Thymus (tissue), 11 donors: Measurements from ENCODE around the gene CENPX. TPM values are rescaled to one million over a fixed set of nuclear protein-coding genes. Genes with fewer than 3 reads are reported as not detected.

Source experiments
- DNase-seq, 9 donors: peaks; one replicate each; pipeline ENCODE4 v3.0.0-alpha.2; 2013; ENCODE audit warnings: low spot score in 9 of 9, low read depth in 6 of 9, missing footprints in 1 of 9
- H3K27ac ChIP-seq, 2 donors: one replicate each; pipeline ENCODE4 v1.5.1; 2013; ENCODE audit warnings: control low read depth in 1 of 2, low read depth in 1 of 2, low read length in 1 of 2, mild to moderate bottlenecking in 1 of 2, moderate library complexity in 1 of 2
- H3K27me3 ChIP-seq, 2 donors: one replicate each; pipeline ENCODE4 v1.5.1; 2013; ENCODE audit warnings: low read length in 1 of 2; ENCODE audit not compliant: control insufficient read depth in 2 of 2, insufficient read depth in 1 of 2
- H3K36me3 ChIP-seq, 2 donors: one replicate each; pipeline ENCODE4 v1.5.1; 2013; ENCODE audit warnings: low read length in 1 of 2, mild to moderate bottlenecking in 1 of 2, moderate library complexity in 1 of 2; ENCODE audit not compliant: control insufficient read depth in 2 of 2, insufficient read depth in 2 of 2
- H3K4me1 ChIP-seq, 2 donors: one replicate each; pipeline ENCODE4 v1.5.1; 2013; ENCODE audit warnings: low read length in 2 of 2; ENCODE audit not compliant: control insufficient read depth in 2 of 2, insufficient read depth in 2 of 2
- H3K4me3 ChIP-seq, 2 donors: one replicate each; pipeline ENCODE4 v1.5.1; 2013; ENCODE audit warnings: low read length in 2 of 2, control low read depth in 1 of 2, mild to moderate bottlenecking in 1 of 2
- H3K9me3 ChIP-seq, 2 donors: one replicate each; pipeline ENCODE4 v1.5.1; 2013; ENCODE audit warnings: low read length in 1 of 2, mild to moderate bottlenecking in 1 of 2; ENCODE audit not compliant: control insufficient read depth in 2 of 2, insufficient read depth in 1 of 2
- WGBS: extraction: QIAGEN DNeasy Blood & Tissue Kit; methylation state at CpG from one replicate; pipeline ENCODE4 v1.1.7; 2013; 5-methylcytosine and 5-hydroxymethylcytosine counted together
- polyA plus RNA-seq: library from polyadenylated mRNA; stranded (reverse); fragments of 200-250 nt; gene quantifications from one replicate; pipeline ENCODE4 v1.2.3, GENCODE V29; 2013
- total RNA-seq: library from RNA; stranded (reverse); fragments of 120-200 nt; gene quantifications from one replicate; pipeline ENCODE4 v1.2.4, GENCODE V29; 2013
- donor health status: healthy.

CENPX gene
- total and polyA plus RNA-seq, 2 donors, result 44.5 to 79.7 TPM

DNA sequence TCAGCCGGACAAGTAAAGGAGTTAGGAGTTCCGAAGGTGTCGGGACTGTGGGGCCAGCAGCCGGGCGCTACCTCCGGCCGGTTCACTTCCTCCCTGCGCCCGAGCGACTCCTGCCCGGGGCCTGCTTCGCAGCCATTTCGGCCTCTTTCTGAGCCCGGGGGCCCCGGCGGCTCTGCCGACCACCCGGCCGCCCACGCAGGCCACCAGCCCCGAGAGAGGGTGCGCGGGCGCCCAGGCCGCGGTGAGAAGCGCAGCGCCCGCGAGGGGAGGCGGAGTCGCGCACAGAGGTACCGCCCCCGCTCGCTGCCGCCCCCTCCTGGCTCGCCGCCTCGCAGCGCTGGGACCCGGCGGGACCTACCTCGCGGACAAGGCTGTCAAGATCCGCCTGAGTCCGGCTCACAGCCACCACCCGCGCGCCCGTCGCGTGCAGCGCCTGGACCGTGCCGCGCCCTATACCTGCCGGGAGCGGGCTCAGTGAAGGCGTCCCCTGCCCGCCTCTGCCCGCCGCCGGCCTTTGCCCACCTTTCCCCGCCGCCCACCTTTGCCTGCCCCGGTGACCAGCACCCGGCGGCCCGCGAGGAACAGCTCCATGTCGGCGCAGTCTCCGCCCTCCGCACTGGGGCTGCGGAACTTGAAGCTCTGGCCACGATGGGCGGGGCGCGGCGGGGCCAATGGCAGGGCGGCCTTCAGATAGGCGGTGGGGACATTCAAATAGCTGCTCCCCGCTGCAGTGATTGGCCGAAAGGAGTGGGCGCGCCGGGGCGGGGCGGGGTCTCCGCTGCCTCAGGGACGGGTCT is 14.6 kb upstream of the CENPX start, which contains the start of gene DCXR:
Gene DCXR (minus strand): TSS at position 606 of the 797 bp plus-strand sequence. CDS start 15 bp downstream, at position 591.
- WGBS, result under 1% methylated on average over 92 of the region's 92 CpGs
- peaks cover 0 to 7% of the 10 kb centered on the region in 2 donors for H3K36me3 ChIP-seq
- H3K4me1 ChIP-seq, result peaks cover 10 to 24% of the 10 kb centered on the region in 2 donors
- peaks cover 0 to 2% of the 10 kb centered on the region in 2 donors for H3K9me3 ChIP-seq
- peak within 1 kb of the TSS; percentile 91 to 94 for H3K27ac ChIP-seq
- H3K27me3 ChIP-seq, result peaks cover 0 to 12% of the 10 kb centered on the region in 2 donors
- peak; percentile 69 to 97 (median 91) for DNase-seq
- H3K4me3 ChIP-seq, result peak within 1 kb of the TSS; percentile 65 to 68

DNA sequence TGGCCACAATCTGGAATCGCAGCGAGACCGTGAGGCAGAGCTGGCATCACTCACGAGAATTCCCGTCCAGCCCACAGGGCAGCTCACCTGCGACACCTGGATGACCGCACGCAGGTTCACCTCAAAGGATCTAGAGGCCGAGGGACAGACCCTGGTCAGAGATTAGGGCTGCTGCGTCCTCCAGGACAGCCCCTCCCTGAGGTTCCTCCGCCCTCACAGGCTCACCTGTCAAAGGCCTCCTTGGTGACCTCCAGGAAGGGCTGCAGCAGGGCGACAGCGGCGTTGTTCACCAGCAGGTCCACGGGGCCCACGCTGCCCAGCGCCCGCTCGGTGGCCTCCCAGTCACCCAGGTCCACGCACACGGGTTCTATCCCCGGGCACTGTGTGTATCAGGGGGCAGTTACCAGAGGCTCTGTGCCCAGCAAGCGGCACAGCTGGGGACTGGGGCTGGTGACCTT is 14.0 kb upstream of the CENPX start:
- peaks cover 3 to 17% of the 10 kb centered on the region in 2 donors for H3K27me3 ChIP-seq
- WGBS, result 57% methylated on average over 23 of the region's 23 CpGs
- peak overlapping the region in 1 of 2 donors; percentile 60 for H3K27ac ChIP-seq
- H3K9me3 ChIP-seq, result peaks cover 0 to 2% of the 10 kb centered on the region in 2 donors
- H3K36me3 ChIP-seq, result peaks cover 0 to 7% of the 10 kb centered on the region in 2 donors
- peak overlapping the region; percentile 65 to 68 for H3K4me3 ChIP-seq
- H3K4me1 ChIP-seq, result peaks cover 14 to 28% of the 10 kb centered on the region in 2 donors
- no peak for DNase-seq

DNA sequence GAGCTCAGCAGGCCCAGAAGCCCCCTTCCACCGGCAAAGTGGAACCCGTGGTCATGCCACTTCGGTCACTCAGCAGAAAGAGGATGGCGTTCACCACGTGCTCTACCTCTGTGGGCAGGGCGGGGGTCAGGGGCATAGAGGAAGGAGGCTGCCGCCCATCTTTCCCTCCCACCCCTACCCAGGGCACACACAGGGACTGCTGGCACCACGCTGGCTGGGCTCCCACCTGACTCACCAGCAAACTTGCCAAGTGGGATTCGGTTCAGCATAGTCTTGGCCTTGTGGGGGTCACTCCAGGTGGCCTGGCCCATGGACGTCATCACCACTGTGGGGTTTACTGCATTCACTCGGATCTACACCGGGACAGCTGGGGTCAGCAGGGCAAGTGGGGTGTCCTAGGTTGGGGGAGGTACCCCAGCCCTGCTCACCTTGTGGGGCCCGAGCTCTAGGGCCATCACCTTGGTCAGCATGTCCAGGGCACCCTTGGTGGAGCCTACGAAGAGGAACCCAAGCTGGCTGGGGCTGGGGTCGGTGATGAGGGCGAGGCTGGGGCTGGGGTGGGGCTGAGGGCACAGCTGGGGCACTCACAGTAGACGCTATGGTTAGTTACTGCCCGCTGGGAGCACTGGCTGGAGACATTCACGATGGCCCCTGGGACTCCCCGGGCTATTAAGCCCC is 13.4 kb upstream of the CENPX start:
- Histone ChIP-seq H3K9me3 (peaks cover 0 to 2% of the 10 kb centered on the region in 2 donors), H3K27ac (no peak overlapping the region), H3K4me1 (peaks cover 14 to 30% of the 10 kb centered on the region in 2 donors), H3K36me3 (peaks cover 0 to 7% of the 10 kb centered on the region in 2 donors), H3K4me3 (peak overlapping the region; percentile 65 to 68), H3K27me3 (peaks cover 5 to 18% of the 10 kb centered on the region in 2 donors)
- DNase-seq, result no peak
- WGBS, result 97% methylated on average over 20 of the region's 20 CpGs

DNA sequence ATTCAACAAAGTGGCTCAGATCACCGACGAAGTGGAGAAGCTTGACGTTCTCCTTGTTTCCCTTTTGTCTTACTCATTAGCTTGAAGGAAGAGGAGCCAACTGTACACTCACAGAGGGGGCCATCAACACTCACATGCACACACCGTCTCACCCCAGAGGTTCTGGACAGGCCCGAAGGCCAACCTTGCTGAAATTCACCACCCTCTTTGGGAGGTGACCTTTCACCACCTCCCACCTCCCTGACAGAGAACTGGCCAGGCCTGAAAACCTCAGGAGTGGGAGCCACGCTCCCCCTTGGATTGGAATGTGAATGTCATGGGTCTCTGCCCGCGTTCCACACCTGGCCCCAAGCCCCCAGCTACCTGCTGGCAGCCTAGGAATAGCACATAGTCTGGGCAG is 12.8 kb upstream of the CENPX start:
- no peak overlapping the region for H3K27ac ChIP-seq
- H3K4me3 ChIP-seq, result no peak overlapping the region
- no peak for DNase-seq
- peaks cover 14 to 36% of the 10 kb centered on the region in 2 donors for H3K4me1 ChIP-seq
- H3K36me3 ChIP-seq, result peaks cover 0 to 7% of the 10 kb centered on the region in 2 donors
- 97% methylated on average over 8 of the region's 8 CpGs for WGBS
- peaks cover 6 to 24% of the 10 kb centered on the region in 2 donors for H3K27me3 ChIP-seq
- peaks cover 0 to 2% of the 10 kb centered on the region in 2 donors for H3K9me3 ChIP-seq

DNA sequence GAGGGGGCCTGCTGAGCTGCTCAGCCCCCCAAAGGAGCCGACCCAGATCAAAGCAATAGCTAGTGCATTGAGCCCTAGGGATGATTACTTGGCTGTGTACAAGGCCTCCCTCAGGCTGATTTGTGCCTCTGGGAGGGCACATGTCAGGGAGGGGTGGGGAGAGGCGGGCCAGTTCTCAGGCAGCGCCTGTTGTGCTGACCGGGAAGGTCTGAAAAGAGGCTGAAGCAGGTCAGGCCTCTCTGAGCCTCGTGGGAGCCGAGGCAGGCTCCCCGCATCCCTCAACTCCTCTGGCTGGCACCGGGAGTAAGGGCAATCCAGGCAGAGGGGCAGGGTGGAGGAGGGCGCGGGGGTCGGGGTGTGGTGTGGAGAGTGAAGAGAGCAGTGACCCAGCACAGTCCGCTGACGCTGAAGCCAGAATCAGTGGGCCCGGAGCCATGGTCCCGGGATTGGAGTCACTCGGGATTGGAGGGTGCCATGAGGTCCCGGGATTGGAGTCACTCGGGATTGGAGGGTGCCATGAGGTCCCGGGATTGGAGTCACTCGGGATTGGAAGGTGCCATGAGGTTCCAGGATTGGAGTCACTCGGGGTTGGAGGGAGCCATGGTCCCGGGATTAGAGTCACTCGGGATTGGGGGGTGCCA is 11.8 kb upstream of the CENPX start:
- peaks cover 19 to 44% of the 10 kb centered on the region in 2 donors for H3K4me1 ChIP-seq
- DNase-seq, result no peak
- H3K27ac ChIP-seq, result no peak overlapping the region
- peaks cover 6 to 31% of the 10 kb centered on the region in 2 donors for H3K27me3 ChIP-seq
- H3K4me3 ChIP-seq, result no peak overlapping the region
- WGBS, result 96% methylated on average over 23 of the region's 23 CpGs
- peaks cover 0 to 7% of the 10 kb centered on the region in 2 donors for H3K36me3 ChIP-seq
- peaks cover 0 to 2% of the 10 kb centered on the region in 2 donors for H3K9me3 ChIP-seq

DNA sequence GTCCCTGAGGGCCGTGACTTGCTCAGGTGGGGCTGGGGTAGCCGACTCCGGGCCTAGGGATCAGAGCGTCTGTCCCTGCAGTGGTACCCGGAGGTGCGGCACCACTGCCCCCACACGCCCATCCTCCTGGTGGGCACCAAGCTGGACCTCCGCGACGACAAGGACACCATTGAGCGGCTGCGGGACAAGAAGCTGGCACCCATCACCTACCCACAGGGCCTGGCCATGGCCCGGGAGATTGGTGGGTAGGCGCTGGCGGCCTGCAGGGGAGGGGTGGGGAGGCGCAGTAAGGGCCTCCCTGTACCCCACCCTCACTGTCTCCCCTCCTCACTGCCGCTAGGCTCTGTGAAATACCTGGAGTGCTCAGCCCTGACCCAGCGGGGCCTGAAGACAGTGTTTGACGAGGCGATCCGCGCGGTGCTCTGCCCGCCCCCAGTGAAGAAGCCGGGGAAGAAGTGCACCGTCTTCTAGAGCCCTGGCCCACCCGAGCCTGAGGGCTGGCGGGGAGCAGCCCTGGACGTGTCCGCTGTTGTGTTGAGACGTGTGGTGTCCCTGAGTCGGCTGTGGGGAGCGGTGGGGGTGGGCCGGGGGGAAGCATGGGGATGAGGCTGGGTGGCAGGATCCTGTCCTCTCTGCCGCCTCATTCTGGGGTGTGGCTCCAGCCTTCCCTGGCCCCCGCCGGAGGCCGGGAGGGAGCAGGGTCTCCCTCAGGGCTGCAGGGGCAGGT is 10.8 kb upstream of the CENPX start:
- Histone ChIP-seq H3K27me3 (peaks cover 6 to 31% of the 10 kb centered on the region in 2 donors), H3K36me3 (peaks cover 4 to 13% of the 10 kb centered on the region in 2 donors), H3K4me3 (no peak overlapping the region), H3K4me1 (peaks cover 19 to 41% of the 10 kb centered on the region in 2 donors), H3K27ac (no peak overlapping the region), H3K9me3 (peaks cover 0 to 2% of the 10 kb centered on the region in 2 donors)
- WGBS, result 97% methylated on average over 38 of the region's 38 CpGs
- DNase-seq, result no peak

DNA sequence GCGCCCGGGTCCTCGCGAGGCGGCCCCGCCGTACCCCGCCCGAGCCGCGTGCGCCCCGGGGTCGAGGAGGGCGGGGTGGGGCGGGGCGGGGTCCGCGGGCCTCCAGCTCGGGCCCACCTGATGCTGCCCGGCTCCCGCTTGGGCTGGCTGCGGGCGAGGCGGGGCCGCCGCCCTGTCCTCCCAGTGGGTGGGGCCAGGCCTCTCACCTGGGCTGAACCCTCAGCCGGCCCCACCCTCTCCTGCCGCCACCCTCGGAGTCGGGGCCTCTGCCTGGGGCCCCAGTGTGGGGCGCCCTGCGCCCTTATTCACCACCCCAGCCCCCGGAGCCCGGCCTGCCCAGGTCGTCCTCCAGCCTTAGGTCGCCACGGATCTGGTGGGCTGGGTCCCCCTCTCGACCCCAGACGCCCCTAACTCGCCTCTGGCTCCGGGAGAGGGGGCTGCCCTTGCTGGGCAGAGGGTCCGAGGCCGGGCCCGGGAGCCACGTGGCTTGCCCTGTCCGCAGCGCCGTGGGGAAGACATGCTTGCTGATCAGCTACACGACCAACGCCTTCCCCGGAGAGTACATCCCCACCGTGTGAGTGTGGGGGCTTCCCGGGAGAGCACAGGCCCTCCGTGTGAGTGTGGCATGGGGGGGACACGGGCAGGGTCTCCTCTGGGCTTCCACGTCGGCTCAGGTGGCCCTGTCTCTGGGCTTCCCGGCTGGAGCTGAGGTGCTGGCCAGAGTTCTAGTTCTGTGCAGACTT is 9.4 kb upstream of the CENPX start:
- no peak overlapping the region for H3K27ac ChIP-seq
- 15% methylated on average over 59 of the region's 59 CpGs for WGBS
- H3K9me3 ChIP-seq, result peaks cover 0 to 2% of the 10 kb centered on the region in 2 donors
- peaks cover 6 to 31% of the 10 kb centered on the region in 2 donors for H3K27me3 ChIP-seq
- H3K4me1 ChIP-seq, result peaks cover 18 to 34% of the 10 kb centered on the region in 2 donors
- peak overlapping the region in 1 of 2 donors; percentile 57 for H3K4me3 ChIP-seq
- H3K36me3 ChIP-seq, result peaks cover 14 to 25% of the 10 kb centered on the region in 2 donors
- DNase-seq, result no peak
